SK-N-SH (cell line): Measurements from ENCODE around the gene B4GALT1. TPM values are rescaled to one million over a fixed set of nuclear protein-coding genes. Genes with fewer than 3 reads are reported as not detected.

Source experiments
- CTCF ChIA-PET: fragments of 300-600, 350-600 bp; formaldehyde crosslinking; extraction: SDS; loops from one replicate; lab custom pipeline; 2021; lab: Yijun Ruan, JAX
- POLR2A ChIA-PET: fragments of 350-600 bp; sonication (Branson Sonifier 250); formaldehyde crosslinking; extraction: SDS; loops from one replicate; lab custom pipeline; 2020; ENCODE audit warnings: antibody characterized with exemption, inconsistent platforms; lab: Yijun Ruan, JAX
- DNase-seq: peaks from one replicate; pipeline ENCODE4 v3.0.0; 2012
- H2AFZ ChIP-seq: fragments of 200-600 bp; sonication (generic); 2 replicates; pipeline ENCODE4 v1.8.1; 2016; ENCODE audit warnings: antibody characterized with exemption, mild to moderate bottlenecking, low read depth
- H3F3A ChIP-seq: fragments of 200-600 bp; sonication (generic); replicated peaks from 2 replicates; pipeline ENCODE3; 2016; ENCODE audit warnings: antibody characterized with exemption, mild to moderate bottlenecking; ENCODE audit not compliant: insufficient read depth
- H3K27ac ChIP-seq, 2 experiments: fragments of 200-500 bp in 1 of 2; fragments of 200-600 bp in 1 of 2; sonication (Bioruptor generic) in 1 of 2; sonication (generic), shearing (Covaris generic) in 1 of 2; 2 replicates each; pipeline versions ENCODE4 v1.5.1 to v1.6.1; 2014 to 2016; ENCODE audit warnings: low read depth in 2 of 2, inconsistent platforms in 1 of 2, low read length in 1 of 2, mild to moderate bottlenecking in 1 of 2, mixed read lengths in 1 of 2
- H3K27me3 ChIP-seq: fragments of 200-600 bp; sonication (generic), shearing (Covaris generic); 2 replicates; pipeline ENCODE4 v1.6.1; 2016; ENCODE audit warnings: mixed run types; ENCODE audit not compliant: insufficient read depth
- H3K36me3 ChIP-seq, 2 experiments: fragments of 200-500 bp in 1 of 2; fragments of 200-600 bp in 1 of 2; sonication (Bioruptor generic) in 1 of 2; sonication (generic) in 1 of 2; replicated peaks in 1 of 2; 2 replicates each; pipeline versions ENCODE3 to v1.5.1; 2014 to 2016; ENCODE audit warnings: low read length in 1 of 2, mild to moderate bottlenecking in 1 of 2; ENCODE audit not compliant: insufficient read depth in 2 of 2, control insufficient read depth in 1 of 2
- H3K4me1 ChIP-seq, 2 experiments: fragments of 200-500 bp in 1 of 2; fragments of 200-600 bp in 1 of 2; sonication (Bioruptor generic) in 1 of 2; sonication (generic), shearing (Covaris generic) in 1 of 2; 2 replicates each; pipeline versions ENCODE4 v1.5.1 to v1.6.1; 2014 to 2016; ENCODE audit warnings: low read depth in 1 of 2, low read length in 1 of 2, mixed run types in 1 of 2; ENCODE audit not compliant: insufficient read depth in 2 of 2, control insufficient read depth in 1 of 2
- H3K4me2 ChIP-seq: fragments of 200-600 bp; sonication (generic), shearing (Covaris generic); 2 replicates; pipeline ENCODE4 v1.6.1; 2017; ENCODE audit warnings: mixed run types
- H3K4me3 ChIP-seq, 2 experiments: fragments of 200-500 bp in 1 of 2; fragments of 200-600 bp in 1 of 2; sonication (Bioruptor generic) in 1 of 2; sonication (generic), shearing (Covaris generic) in 1 of 2; 2 replicates each; pipeline versions ENCODE4 v1.5.1 to v1.8.1; 2014 to 2016; ENCODE audit warnings: low read depth in 2 of 2, inconsistent platforms in 1 of 2, low read length in 1 of 2, mild to moderate bottlenecking in 1 of 2, mixed read lengths in 1 of 2, moderate library complexity in 1 of 2
- H3K79me2 ChIP-seq: fragments of 200-600 bp; sonication (generic); 2 replicates; pipeline ENCODE4 v1.8.1; 2017; ENCODE audit warnings: mild to moderate bottlenecking; ENCODE audit not compliant: insufficient read depth
- H3K9ac ChIP-seq: fragments of 200-600 bp; sonication (generic); 2 replicates; pipeline ENCODE4 v1.6.1; 2017; ENCODE audit warnings: mixed run types
- H3K9me2 ChIP-seq: fragments of 200-600 bp; sonication (generic); 2 replicates; pipeline ENCODE4 v1.6.1; 2017; ENCODE audit warnings: mixed run types
- H3K9me3 ChIP-seq: fragments of 200-600 bp; sonication (generic); 2 replicates; pipeline ENCODE4 v1.6.1; 2017; ENCODE audit warnings: mixed run types, mild to moderate bottlenecking, moderate library complexity
- H4K20me1 ChIP-seq: fragments of 200-600 bp; sonication (generic); 2 replicates; pipeline ENCODE4 v1.6.1; 2017; ENCODE audit warnings: mild to moderate bottlenecking, mixed run types; ENCODE audit not compliant: insufficient read depth
- CHD2 ChIP-seq: fragments of 150-350 bp; IDR thresholded peaks from 2 replicates; pipeline ENCODE4 v1.6.1; 2018; ENCODE audit warnings: low read length; ENCODE audit not compliant: partially characterized antibody
- EP300 ChIP-seq, 2 experiments: IDR thresholded peaks; 2 replicates each; pipeline versions ENCODE4 v1.4.0 to v1.6.1; 2012; ENCODE audit warnings: borderline replicate concordance in 1 of 2, low read depth in 1 of 2, low read length in 1 of 2
- EZH2phosphoT487 ChIP-seq: fragments of 200-600 bp; sonication (generic); IDR thresholded peaks from 2 replicates; pipeline ENCODE4 v1.6.1; 2017; ENCODE audit warnings: low read depth, mixed run types, mild to moderate bottlenecking, antibody characterized with exemption, moderate library complexity, borderline replicate concordance
- FOSL2 ChIP-seq: IDR thresholded peaks from 2 replicates; pipeline ENCODE4 v1.4.0; 2012; ENCODE audit warnings: low read depth, mild to moderate bottlenecking, moderate library complexity, borderline replicate concordance
- FOXJ3 ChIP-seq: sonication (generic); formaldehyde crosslinking; IDR thresholded peaks from 2 replicates; pipeline ENCODE4 v1.5.1; 2020; ENCODE audit warnings: mild to moderate bottlenecking, missing genetic modification reagents
- FOXM1 ChIP-seq: IDR thresholded peaks from 2 replicates; pipeline ENCODE4 v1.4.0; 2012; ENCODE audit warnings: low read depth, mild to moderate bottlenecking
- GABPA ChIP-seq: IDR thresholded peaks from 2 replicates; pipeline ENCODE4 v1.4.0; 2012; ENCODE audit warnings: low read depth, mild to moderate bottlenecking
- GATA2 ChIP-seq: sonication (generic); formaldehyde crosslinking; IDR thresholded peaks from 2 replicates; pipeline ENCODE4 v1.5.0; 2020; ENCODE audit warnings: mild to moderate bottlenecking, missing genetic modification reagents
- IRF3 ChIP-seq: fragments of 150-350 bp; IDR thresholded peaks from 2 replicates; pipeline ENCODE4 v1.6.1; 2016; ENCODE audit warnings: mild to moderate bottlenecking, low read depth, low read length
- JUND ChIP-seq: IDR thresholded peaks from 2 replicates; pipeline ENCODE4 v1.4.0; 2012
- MEF2A ChIP-seq: IDR thresholded peaks from 2 replicates; pipeline ENCODE4 v1.4.0; 2012; ENCODE audit warnings: low read depth, borderline replicate concordance
- POLR2AphosphoS5 ChIP-seq: IDR thresholded peaks from 2 replicates; pipeline ENCODE4 v1.6.1; 2012; ENCODE audit warnings: low read depth, low read length
- RCOR1 ChIP-seq: fragments of 150-350 bp; IDR thresholded peaks from 2 replicates; pipeline ENCODE4 v1.6.1; 2017; ENCODE audit warnings: antibody characterized with exemption, low read length
- RXRA ChIP-seq: IDR thresholded peaks from 2 replicates; pipeline ENCODE4 v1.4.0; 2012; ENCODE audit warnings: low read depth, mild to moderate bottlenecking, borderline replicate concordance
- SIN3A ChIP-seq: IDR thresholded peaks from 2 replicates; pipeline ENCODE4 v1.6.1; 2012; ENCODE audit warnings: low read depth, mild to moderate bottlenecking, low read length, moderate library complexity, borderline replicate concordance
- TEAD4 ChIP-seq: IDR thresholded peaks from 2 replicates; pipeline ENCODE4 v1.4.0; 2012; ENCODE audit warnings: mild to moderate bottlenecking, borderline replicate concordance; ENCODE audit not compliant: insufficient read depth
- WGBS: methylation state at CpG from one replicate; pipeline ENCODE4 v1.1.6; 2017; ENCODE audit warnings: low lambda C conversion rate; 5-methylcytosine and 5-hydroxymethylcytosine counted together
- polyA plus RNA-seq, 3 experiments: library from polyadenylated mRNA; depleted of rRNA; stranded (reverse); fragments of >200 nt; gene quantifications; 2 replicates each; pipeline ENCODE4 v1.2.3, GENCODE V29; 2012
- TF ChIP-seq, protein P1 (sequence below): IDR thresholded peaks from 2 replicates; pipeline ENCODE4 v1.6.1; 2012; ENCODE audit warnings: mild to moderate bottlenecking, low read depth, low read length, moderate library complexity
- TF ChIP-seq, protein P2 (sequence below): IDR thresholded peaks from 2 replicates; pipeline ENCODE4 v1.4.0; 2012; ENCODE audit warnings: low read depth, borderline replicate concordance
- TF ChIP-seq, protein P3 (sequence below): fragments of 150-350 bp; IDR thresholded peaks from 2 replicates; pipeline ENCODE4 v1.6.1; 2017; ENCODE audit warnings: antibody characterized with exemption, low read length, low read depth, borderline replicate concordance
- TF ChIP-seq, protein P4 (sequence below): IDR thresholded peaks from 2 replicates; pipeline ENCODE4 v1.4.0; 2012; ENCODE audit warnings: low read depth
- TF ChIP-seq, protein P5 (sequence below): IDR thresholded peaks from 2 replicates; pipeline ENCODE4; 2012

The B4GALT1 gene, protein sequence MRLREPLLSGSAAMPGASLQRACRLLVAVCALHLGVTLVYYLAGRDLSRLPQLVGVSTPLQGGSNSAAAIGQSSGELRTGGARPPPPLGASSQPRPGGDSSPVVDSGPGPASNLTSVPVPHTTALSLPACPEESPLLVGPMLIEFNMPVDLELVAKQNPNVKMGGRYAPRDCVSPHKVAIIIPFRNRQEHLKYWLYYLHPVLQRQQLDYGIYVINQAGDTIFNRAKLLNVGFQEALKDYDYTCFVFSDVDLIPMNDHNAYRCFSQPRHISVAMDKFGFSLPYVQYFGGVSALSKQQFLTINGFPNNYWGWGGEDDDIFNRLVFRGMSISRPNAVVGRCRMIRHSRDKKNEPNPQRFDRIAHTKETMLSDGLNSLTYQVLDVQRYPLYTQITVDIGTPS
- 36.2 and 36.3 TPM in 2 replicates for polyA plus RNA-seq (2012; rRNA removed)
- polyA plus RNA-seq (2012; cell fraction: cytosol; rRNA removed): 31.2 and 34.8 TPM in 2 replicates
- 16.2 and 21.7 TPM in 2 replicates for polyA plus RNA-seq (2012; cell fraction: nucleus; rRNA removed)

DNA sequence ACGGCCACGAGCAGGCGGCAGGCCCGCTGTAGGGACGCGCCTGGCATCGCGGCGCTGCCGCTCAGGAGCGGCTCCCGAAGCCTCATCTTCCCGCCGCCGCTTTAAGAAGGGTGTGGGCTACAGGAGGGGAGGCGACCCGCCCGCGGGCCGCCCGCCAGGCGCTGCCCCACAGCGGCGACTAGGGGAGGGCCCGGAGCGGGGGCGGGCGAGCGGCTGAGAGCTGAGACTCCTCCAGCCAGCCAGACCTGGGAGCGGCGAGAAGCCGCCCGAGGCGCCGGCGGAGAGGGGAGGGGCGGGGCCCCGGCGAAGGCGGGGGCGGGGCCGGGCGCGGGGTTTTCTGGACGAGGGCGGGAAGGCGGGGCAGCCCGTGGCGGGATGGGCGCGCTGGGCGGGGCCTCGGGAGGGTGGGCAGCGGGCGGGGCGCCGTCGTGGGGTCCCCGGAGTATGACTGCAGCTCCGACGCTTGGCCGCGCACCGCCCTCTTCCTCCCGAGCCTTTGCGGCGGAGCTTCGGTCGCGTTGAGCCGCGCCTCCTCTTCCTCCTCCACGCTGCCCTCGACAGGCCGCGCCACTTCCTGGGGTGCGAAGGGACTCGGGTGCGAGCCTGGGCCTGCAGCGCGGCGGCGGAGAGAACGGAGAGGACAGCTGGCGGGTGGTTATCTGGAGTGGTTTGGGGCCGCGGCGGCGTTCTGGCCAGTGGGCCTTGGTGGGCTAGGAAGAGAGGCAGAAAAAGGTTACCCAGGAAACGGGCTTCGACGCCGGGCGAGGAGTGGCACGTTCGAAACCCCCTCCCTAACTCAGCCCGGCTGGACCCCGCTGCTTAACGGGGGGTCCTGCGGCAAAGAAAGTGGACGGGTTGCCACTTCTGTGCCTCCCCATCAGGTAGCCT is at the start of gene B4GALT1:
TSS of gene B4GALT1 (minus strand) at position 253 of the 888 bp plus-strand sequence. CDS start at position 86, 167 bp downstream.
- 13% methylated on average over 24 of the region's 101 CpGs for WGBS
- H3K4me1 ChIP-seq: peaks cover 32 to 47% of the 10 kb centered on the region in 2 experiments
- H4K20me1 ChIP-seq: no peaks in the 10 kb centered on the region
- peaks cover 13% of the 10 kb centered on the region for H3F3A ChIP-seq
- peak within 1 kb of the TSS; percentile 88 for H2AFZ ChIP-seq
- no peaks in the 10 kb centered on the region for H3K9me2 ChIP-seq
- H3K9ac ChIP-seq: peak within 1 kb of the TSS; percentile 94
- peak within 1 kb of the TSS; percentile 98 for H3K4me2 ChIP-seq
- peaks cover 46% of the 10 kb centered on the region for H3K79me2 ChIP-seq
- H3K4me3 ChIP-seq: peak within 1 kb of the TSS; percentile 71 to 92
- POLR2A ChIA-PET: interaction anchor here (1.0 to 1.2 kb wide), 2 partner anchors 91 to 142 kb away, joined by 3 to 5 read pairs; partner anchors contain the start of genes DNAJA1 and SMU1
- H3K9me3 ChIP-seq: no peaks in the 10 kb centered on the region
- peak within 1 kb of the TSS; percentile 65 to 82 for H3K27ac ChIP-seq
- H3K27me3 ChIP-seq: no peaks in the 10 kb centered on the region
- H3K36me3 ChIP-seq: no peaks in the 10 kb centered on the region
- CTCF ChIA-PET: interaction anchor here (0.5 to 1.2 kb wide), 6 partner anchors 12 to 208 kb away, joined by 3 to 4 read pairs (median 3); partner anchors contain the start of gene SMU1
- peak; percentile 98 for DNase-seq
- no peak for TF ChIP-seq GATA2 (CRISPR knock-in tag)
- no peak for TF ChIP-seq EZH2phosphoT487
- TF ChIP-seq RCOR1: no peak
- TF ChIP-seq JUND: no peak
- no peak for TF ChIP-seq FOXJ3 (CRISPR knock-in tag)
- TF ChIP-seq, protein P1, sequence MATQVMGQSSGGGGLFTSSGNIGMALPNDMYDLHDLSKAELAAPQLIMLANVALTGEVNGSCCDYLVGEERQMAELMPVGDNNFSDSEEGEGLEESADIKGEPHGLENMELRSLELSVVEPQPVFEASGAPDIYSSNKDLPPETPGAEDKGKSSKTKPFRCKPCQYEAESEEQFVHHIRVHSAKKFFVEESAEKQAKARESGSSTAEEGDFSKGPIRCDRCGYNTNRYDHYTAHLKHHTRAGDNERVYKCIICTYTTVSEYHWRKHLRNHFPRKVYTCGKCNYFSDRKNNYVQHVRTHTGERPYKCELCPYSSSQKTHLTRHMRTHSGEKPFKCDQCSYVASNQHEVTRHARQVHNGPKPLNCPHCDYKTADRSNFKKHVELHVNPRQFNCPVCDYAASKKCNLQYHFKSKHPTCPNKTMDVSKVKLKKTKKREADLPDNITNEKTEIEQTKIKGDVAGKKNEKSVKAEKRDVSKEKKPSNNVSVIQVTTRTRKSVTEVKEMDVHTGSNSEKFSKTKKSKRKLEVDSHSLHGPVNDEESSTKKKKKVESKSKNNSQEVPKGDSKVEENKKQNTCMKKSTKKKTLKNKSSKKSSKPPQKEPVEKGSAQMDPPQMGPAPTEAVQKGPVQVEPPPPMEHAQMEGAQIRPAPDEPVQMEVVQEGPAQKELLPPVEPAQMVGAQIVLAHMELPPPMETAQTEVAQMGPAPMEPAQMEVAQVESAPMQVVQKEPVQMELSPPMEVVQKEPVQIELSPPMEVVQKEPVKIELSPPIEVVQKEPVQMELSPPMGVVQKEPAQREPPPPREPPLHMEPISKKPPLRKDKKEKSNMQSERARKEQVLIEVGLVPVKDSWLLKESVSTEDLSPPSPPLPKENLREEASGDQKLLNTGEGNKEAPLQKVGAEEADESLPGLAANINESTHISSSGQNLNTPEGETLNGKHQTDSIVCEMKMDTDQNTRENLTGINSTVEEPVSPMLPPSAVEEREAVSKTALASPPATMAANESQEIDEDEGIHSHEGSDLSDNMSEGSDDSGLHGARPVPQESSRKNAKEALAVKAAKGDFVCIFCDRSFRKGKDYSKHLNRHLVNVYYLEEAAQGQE: no peak
- no peak for TF ChIP-seq MEF2A
- TF ChIP-seq FOSL2: no peak
- TF ChIP-seq CHD2: no peak
- no peak for TF ChIP-seq GABPA
- TF ChIP-seq FOXM1: no peak
- TF ChIP-seq, protein P2, sequence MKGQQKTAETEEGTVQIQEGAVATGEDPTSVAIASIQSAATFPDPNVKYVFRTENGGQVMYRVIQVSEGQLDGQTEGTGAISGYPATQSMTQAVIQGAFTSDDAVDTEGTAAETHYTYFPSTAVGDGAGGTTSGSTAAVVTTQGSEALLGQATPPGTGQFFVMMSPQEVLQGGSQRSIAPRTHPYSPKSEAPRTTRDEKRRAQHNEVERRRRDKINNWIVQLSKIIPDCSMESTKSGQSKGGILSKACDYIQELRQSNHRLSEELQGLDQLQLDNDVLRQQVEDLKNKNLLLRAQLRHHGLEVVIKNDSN: no peak
- TF ChIP-seq, protein P3, sequence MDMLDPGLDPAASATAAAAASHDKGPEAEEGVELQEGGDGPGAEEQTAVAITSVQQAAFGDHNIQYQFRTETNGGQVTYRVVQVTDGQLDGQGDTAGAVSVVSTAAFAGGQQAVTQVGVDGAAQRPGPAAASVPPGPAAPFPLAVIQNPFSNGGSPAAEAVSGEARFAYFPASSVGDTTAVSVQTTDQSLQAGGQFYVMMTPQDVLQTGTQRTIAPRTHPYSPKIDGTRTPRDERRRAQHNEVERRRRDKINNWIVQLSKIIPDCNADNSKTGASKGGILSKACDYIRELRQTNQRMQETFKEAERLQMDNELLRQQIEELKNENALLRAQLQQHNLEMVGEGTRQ: no peak
- TF ChIP-seq, protein P4, sequence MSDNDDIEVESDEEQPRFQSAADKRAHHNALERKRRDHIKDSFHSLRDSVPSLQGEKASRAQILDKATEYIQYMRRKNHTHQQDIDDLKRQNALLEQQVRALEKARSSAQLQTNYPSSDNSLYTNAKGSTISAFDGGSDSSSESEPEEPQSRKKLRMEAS: peak; percentile 89
- peak; percentile 29 for TF ChIP-seq POLR2AphosphoS5
- peak; percentile 31; the same call in 1 of the 2 replicates for TF ChIP-seq SIN3A
- no peak for TF ChIP-seq IRF3
- no peak for TF ChIP-seq RXRA
- TF ChIP-seq TEAD4: no peak
- 0 out of 4 replicates have a peak, but pooled peaks of 1 of the 2 experiments have one; percentile 11 for TF ChIP-seq EP300 (IDR thresholded peaks at IDR 0.05; ENCODE audit: borderline replicate concordance in 1 of 2, low read depth in 1 of 2, low read length in 1 of 2)
- TF ChIP-seq, protein P5, sequence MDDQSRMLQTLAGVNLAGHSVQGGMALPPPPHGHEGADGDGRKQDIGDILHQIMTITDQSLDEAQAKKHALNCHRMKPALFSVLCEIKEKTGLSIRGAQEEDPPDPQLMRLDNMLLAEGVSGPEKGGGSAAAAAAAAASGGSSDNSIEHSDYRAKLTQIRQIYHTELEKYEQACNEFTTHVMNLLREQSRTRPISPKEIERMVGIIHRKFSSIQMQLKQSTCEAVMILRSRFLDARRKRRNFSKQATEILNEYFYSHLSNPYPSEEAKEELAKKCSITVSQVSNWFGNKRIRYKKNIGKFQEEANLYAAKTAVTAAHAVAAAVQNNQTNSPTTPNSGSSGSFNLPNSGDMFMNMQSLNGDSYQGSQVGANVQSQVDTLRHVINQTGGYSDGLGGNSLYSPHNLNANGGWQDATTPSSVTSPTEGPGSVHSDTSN: peak; percentile 16; the same call in 1 of the 2 replicates
